Right ventricle myocardium inferior (tissue), 1 donor: ENCODE measurements around the gene ASMT. TPM values are rescaled to one million over a fixed set of nuclear protein-coding genes. Genes with fewer than 3 reads are reported as not detected.
"Not testable (repeated sequence)": the region's sequence is repeated elsewhere in the genome, so short reads cannot be mapped to it uniquely, and the experiment has no call there.

Experiments used
- ATAC-seq: fragments of 200-7000 bp; cut with Tn5 transposase; one replicate; pipeline ENCODE4 v1.9.1; 2020; ENCODE audit warnings: mild to moderate bottlenecking, moderate library complexity
- DNase-seq: peaks from one replicate; pipeline ENCODE4 v3.0.0; 2021; ENCODE audit errors: missing footprints
- intact Hi-C: fragments of 100-400 bp; cut with DNase I; formaldehyde crosslinking; loops from one replicate; pipeline ENCODE4 v1.11.0; 2022
- total RNA-seq: library from RNA; stranded (reverse); fragmentation: NEBNext Ultra II Directional; extraction: Animal tissue kit (Norgen Biotek cat#: 25700); gene quantifications from one replicate; pipeline ENCODE4 v1.2.1, GENCODE V29; 2021
- donor health status: DM: no; HTN: yes; CAD: no; lungs with severe emphysema.

ASMT gene
- total RNA-seq, 1 donor from 2014 or later: not detected

GRCh38 chrX:1623691-1624090, 8.8 kb downstream of the ASMT start:
- intact Hi-C loops: no loop called here
- ATAC-seq (no peak), DNase-seq (peak; percentile 37)

- DNase-seq: peak; percentile 55
- ATAC-seq, intact Hi-C loops: not testable (repeated sequence)
These were observed 9.4 kb downstream of the ASMT start for GRCh38 chrX:1624158-1624860.

- ATAC-seq, intact Hi-C loops, DNase-seq: not testable (repeated sequence)
These were observed 10.0 kb downstream of the ASMT start for GRCh38 chrX:1624861-1625215.

GRCh38 chrX:1629244-1629643, 14.4 kb downstream of the ASMT start:
- ATAC-seq (no peak), DNase-seq (peak; percentile 17)
- intact Hi-C loops: no loop called here

GRCh38 chrX:1646009-1646408, 31.1 kb downstream of the ASMT start:
- DNase-seq (no peak), ATAC-seq (no peak)
- intact Hi-C loops: loop anchor here (5.0 kb wide), 1 partner anchor 981 kb away; no protein-coding TSS in a partner anchor

GRCh38 chrX:1649621-1650020, 34.8 kb downstream of the ASMT start:
- no peak for ATAC-seq
- DNase-seq: no peak
- intact Hi-C loops: loop anchor here (2.0 to 5.0 kb wide), 2 partner anchors 947 to 978 kb away; no protein-coding TSS in a partner anchor

- intact Hi-C loops, ATAC-seq, DNase-seq: not testable (repeated sequence)
These were observed 37.4 kb downstream of the ASMT start for GRCh38 chrX:1652011-1652811.

GRCh38 chrX:1656379-1656778, 41.5 kb downstream of the ASMT start:
- DNase-seq (no peak), ATAC-seq (no peak)
- intact Hi-C loops: no loop called here

GRCh38 chrX:1657367-1658070, 42.7 kb downstream of the ASMT start:
- intact Hi-C loops: no loop called here
- no peak for DNase-seq
- ATAC-seq: no peak

GRCh38 chrX:1658071-1658491, 43.2 kb downstream of the ASMT start:
- intact Hi-C loops: no loop called here
- DNase-seq (no peak), ATAC-seq (no peak)

- no peak for ATAC-seq
- intact Hi-C loops: no loop called here
These were observed 45.0 kb downstream of the ASMT start for GRCh38 chrX:1659664-1660461.

GRCh38 chrX:1661048-1661921, 46.4 kb downstream of the ASMT start:
- intact Hi-C loops: no loop called here
- DNase-seq: peak; percentile 87

More at GRCh38 chrX:1659664-1660461, 45.0 kb downstream of the ASMT start:
- DNase-seq: no peak

GRCh38 chrX:1661922-1662221, 47.0 kb downstream of the ASMT start:
- DNase-seq: no peak
- intact Hi-C loops: no loop called here
- ATAC-seq: no peak

More at GRCh38 chrX:1661048-1661921, 46.4 kb downstream of the ASMT start:
- ATAC-seq: peak; percentile 26

- no peak for DNase-seq
- intact Hi-C loops: no loop called here
- no peak for ATAC-seq
These were observed 52.7 kb downstream of the ASMT start for GRCh38 chrX:1667566-1667965.

GRCh38 chrX:1673337-1673736, 58.5 kb downstream of the ASMT start:
- ATAC-seq (no peak), DNase-seq (no peak)
- intact Hi-C loops: no loop called here

GRCh38 chrX:1676866-1677265, 62.0 kb downstream of the ASMT start:
- intact Hi-C loops: no loop called here
- no peak for ATAC-seq

GRCh38 chrX:1679238-1679637, 64.4 kb downstream of the ASMT start:
- DNase-seq: no peak
- intact Hi-C loops: no loop called here
- ATAC-seq: no peak

More at GRCh38 chrX:1676866-1677265, 62.0 kb downstream of the ASMT start:
- no peak for DNase-seq

GRCh38 chrX:1681439-1681838, 66.6 kb downstream of the ASMT start:
- ATAC-seq (no peak), DNase-seq (no peak)
- intact Hi-C loops: no loop called here
